Small intestine (tissue), 7 donors: ENCODE measurements around the gene PAK5. TPM values are rescaled to one million over a fixed set of nuclear protein-coding genes. Genes with fewer than 3 reads are reported as not detected.

Experiments used
- DNase-seq, 2 donors: peaks; one replicate each; pipeline versions ENCODE4 v3.0.0 to v3.0.0-alpha.2; 2013
- FAIRE-seq: peaks from 2 replicates; lab custom pipeline; 2012; peaks lifted over from hg19 to GRCh38; lab: Jason Lieb, UNC
- H3K27ac ChIP-seq, 3 donors: one replicate each; pipeline ENCODE4 v1.5.1; 2013; ENCODE audit warnings: low read length in 2 of 3, mild to moderate bottlenecking in 2 of 3, control low read depth in 1 of 3, inconsistent platforms in 1 of 3, low read depth in 1 of 3, moderate library complexity in 1 of 3
- H3K27me3 ChIP-seq, 3 donors: one replicate each; pipeline ENCODE4 v1.6.1; 2013; ENCODE audit warnings: low read length in 3 of 3, inconsistent platforms in 1 of 3; ENCODE audit not compliant: control insufficient read depth in 3 of 3, insufficient read depth in 3 of 3
- H3K36me3 ChIP-seq, 3 donors: one replicate each; pipeline ENCODE4 v1.6.1; 2013; ENCODE audit warnings: low read length in 3 of 3, inconsistent platforms in 1 of 3, low read depth in 1 of 3, mild to moderate bottlenecking in 1 of 3, moderate library complexity in 1 of 3; ENCODE audit not compliant: control insufficient read depth in 3 of 3, insufficient read depth in 2 of 3
- H3K4me1 ChIP-seq, 3 donors: one replicate each; pipeline ENCODE4 v1.6.1; 2013; ENCODE audit warnings: low read length in 2 of 3, inconsistent platforms in 1 of 3, low read depth in 1 of 3, mild to moderate bottlenecking in 1 of 3, moderate library complexity in 1 of 3; ENCODE audit not compliant: control insufficient read depth in 3 of 3, insufficient read depth in 2 of 3
- H3K4me3 ChIP-seq, 3 donors: one replicate each; pipeline ENCODE4 v1.5.1; 2013; ENCODE audit warnings: low read length in 3 of 3, control low read depth in 1 of 3, inconsistent platforms in 1 of 3, low read depth in 1 of 3, mild to moderate bottlenecking in 1 of 3, moderate library complexity in 1 of 3
- H3K9me3 ChIP-seq, 2 donors: one replicate each; pipeline ENCODE4 v1.6.1; 2013; ENCODE audit warnings: low read depth in 1 of 2, low read length in 1 of 2; ENCODE audit not compliant: control insufficient read depth in 2 of 2, insufficient read depth in 1 of 2
- WGBS, 3 donors: extraction: QIAGEN DNeasy Blood & Tissue Kit; methylation state at CpG; one replicate each; pipeline ENCODE4 v1.1.7; 2013; 5-methylcytosine and 5-hydroxymethylcytosine counted together
- polyA plus RNA-seq, 4 donors: library from polyadenylated mRNA; stranded (reverse) in 3 of 4; unstranded in 1 of 4; fragments of 200-250 nt in 3 of 4; fragments of 120-200 nt in 1 of 4; gene quantifications; one replicate each; pipeline versions ENCODE4 v1.2.1 to v1.2.3, GENCODE V29; 2013
- donor health status: healthy with polysubstance abuse.
- donor health status: control.
- donor health status: control.
- donor health status: Bipolar disorder and iron deficiency.
- donor health status: healthy.

PAK5 gene
- polyA plus RNA-seq, 4 donors, result 0.10 to 0.27 TPM; not detected in 2

- WGBS, 3 donors, result 74 to 80% (median 76%) methylated on average over 3 of the region's 3 CpGs
- H3K36me3 ChIP-seq, result no peaks in the 10 kb centered on the region
- H3K27ac ChIP-seq, result no peak overlapping the region
- peaks cover 0 to 3% of the 10 kb centered on the region in 2 donors for H3K9me3 ChIP-seq
- H3K4me1 ChIP-seq, result no peaks in the 10 kb centered on the region
- FAIRE-seq (no peak), DNase-seq (no peak)
- no peak overlapping the region for H3K4me3 ChIP-seq
- no peaks in the 10 kb centered on the region for H3K27me3 ChIP-seq
Measured at GRCh38 chr20:9496155-9496554, 342.7 kb downstream of the PAK5 start.

GRCh38 chr20:9495701-9496100 lies 343.2 kb downstream of the PAK5 start:
- FAIRE-seq, result no peak
- no peaks in the 10 kb centered on the region for H3K36me3 ChIP-seq
- H3K27me3 ChIP-seq, result no peaks in the 10 kb centered on the region
- H3K9me3 ChIP-seq, result peaks cover 0 to 3% of the 10 kb centered on the region in 2 donors
- 45 to 71% (median 57%) methylated on average over 2 of the region's 2 CpGs for whole genome bisulfite sequencing, 3 donors
- no peaks in the 10 kb centered on the region for H3K4me1 ChIP-seq
- no peak for DNase-seq
- H3K27ac ChIP-seq, result no peak overlapping the region
- no peak overlapping the region for H3K4me3 ChIP-seq

DNA sequence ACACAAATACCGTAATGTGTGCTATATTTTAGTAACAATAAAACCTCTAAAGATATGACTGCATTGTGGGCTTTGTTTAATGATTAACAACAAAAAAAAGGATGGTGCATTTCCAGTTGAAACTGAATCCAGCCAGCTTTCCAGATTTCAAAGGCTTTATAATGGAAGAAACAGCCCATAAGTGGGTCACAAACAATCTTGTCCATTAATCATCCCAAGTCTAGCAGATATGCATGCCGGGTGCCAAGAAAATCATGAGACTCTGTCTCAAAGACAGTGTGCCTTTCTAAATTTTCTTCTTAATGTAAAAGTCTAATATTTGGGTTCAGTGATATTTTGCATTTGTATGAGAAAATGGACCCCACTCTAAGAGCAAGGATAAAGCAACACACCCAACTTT lies 345.1 kb downstream of the PAK5 start:
- peaks cover 0 to 3% of the 10 kb centered on the region in 2 donors for H3K9me3 ChIP-seq
- FAIRE-seq, result no peak
- no peak overlapping the region for H3K4me3 ChIP-seq
- no peaks in the 10 kb centered on the region for H3K36me3 ChIP-seq
- WGBS, 3 donors, result 19 to 57% (median 41%) methylated on average over 2 of the region's 2 CpGs
- no peak for DNase-seq
- H3K27me3 ChIP-seq, result no peaks in the 10 kb centered on the region
- H3K4me1 ChIP-seq, result no peaks in the 10 kb centered on the region
- H3K27ac ChIP-seq, result no peak overlapping the region

GRCh38 chr20:9492067-9492466 lies 346.8 kb downstream of the PAK5 start:
- 36 to 62% (median 41%) methylated on average over 4 of the region's 4 CpGs for WGBS, 3 donors

GRCh38 chr20:9491324-9491723 lies 347.6 kb downstream of the PAK5 start:
- FAIRE-seq, result no peak
- WGBS, 3 donors, result 76 to 92% (median 80%) methylated on average over 1 of the region's 1 CpG

More at GRCh38 chr20:9492067-9492466, 346.8 kb downstream of the PAK5 start:
- DNase-seq (no peak), FAIRE-seq (no peak)
- Histone ChIP-seq H3K4me1 (no peaks in the 10 kb centered on the region), H3K9me3 (peaks cover 0 to 3% of the 10 kb centered on the region in 2 donors), H3K36me3 (no peaks in the 10 kb centered on the region), H3K4me3 (no peak overlapping the region), H3K27ac (no peak overlapping the region), H3K27me3 (no peaks in the 10 kb centered on the region)

GRCh38 chr20:9490631-9491030 lies 348.2 kb downstream of the PAK5 start:
- peaks cover 0 to 3% of the 10 kb centered on the region in 2 donors for H3K9me3 ChIP-seq
- H3K27ac ChIP-seq, result no peak overlapping the region
- no peak for DNase-seq
- H3K4me3 ChIP-seq, result no peak overlapping the region
- no peaks in the 10 kb centered on the region for H3K27me3 ChIP-seq
- no peaks in the 10 kb centered on the region for H3K4me1 ChIP-seq
- WGBS, 3 donors, result 86 to 91% (median 86%) methylated on average over 3 of the region's 3 CpGs
- FAIRE-seq, result no peak
- no peaks in the 10 kb centered on the region for H3K36me3 ChIP-seq

More at GRCh38 chr20:9491324-9491723, 347.6 kb downstream of the PAK5 start:
- Histone ChIP-seq H3K27me3 (no peaks in the 10 kb centered on the region), H3K4me3 (no peak overlapping the region), H3K27ac (no peak overlapping the region), H3K4me1 (no peaks in the 10 kb centered on the region), H3K9me3 (peaks cover 0 to 3% of the 10 kb centered on the region in 2 donors), H3K36me3 (no peaks in the 10 kb centered on the region)
- DNase-seq, result no peak

- WGBS, 3 donors, result 62 to 74% (median 66%) methylated on average over 3 of the region's 3 CpGs
- Histone ChIP-seq H3K4me3 (no peak overlapping the region), H3K27ac (no peak overlapping the region), H3K9me3 (no peaks in the 10 kb centered on the region), H3K4me1 (no peaks in the 10 kb centered on the region), H3K36me3 (no peaks in the 10 kb centered on the region), H3K27me3 (no peaks in the 10 kb centered on the region)
- DNase-seq (no peak), FAIRE-seq (no peak)
Measured at GRCh38 chr20:9490161-9490560, 348.7 kb downstream of the PAK5 start.

GRCh38 chr20:9488063-9488462 lies 350.8 kb downstream of the PAK5 start:
- Histone ChIP-seq H3K27ac (no peak overlapping the region), H3K27me3 (no peaks in the 10 kb centered on the region), H3K9me3 (no peaks in the 10 kb centered on the region), H3K36me3 (no peaks in the 10 kb centered on the region), H3K4me3 (no peak overlapping the region), H3K4me1 (no peaks in the 10 kb centered on the region)
- DNase-seq (no peak), FAIRE-seq (no peak)
- WGBS, 3 donors, result 55% methylated on average over 2 of the region's 2 CpGs
